ENCODE results near the gene FTH1. TPM values are rescaled to one million over a fixed set of nuclear protein-coding genes. Genes with fewer than 3 reads are reported as not detected.

FTH1 gene
- total and polyA plus RNA-seq, 4 donors, result 592 to 4,630 (median 2,175) TPM

DNA sequence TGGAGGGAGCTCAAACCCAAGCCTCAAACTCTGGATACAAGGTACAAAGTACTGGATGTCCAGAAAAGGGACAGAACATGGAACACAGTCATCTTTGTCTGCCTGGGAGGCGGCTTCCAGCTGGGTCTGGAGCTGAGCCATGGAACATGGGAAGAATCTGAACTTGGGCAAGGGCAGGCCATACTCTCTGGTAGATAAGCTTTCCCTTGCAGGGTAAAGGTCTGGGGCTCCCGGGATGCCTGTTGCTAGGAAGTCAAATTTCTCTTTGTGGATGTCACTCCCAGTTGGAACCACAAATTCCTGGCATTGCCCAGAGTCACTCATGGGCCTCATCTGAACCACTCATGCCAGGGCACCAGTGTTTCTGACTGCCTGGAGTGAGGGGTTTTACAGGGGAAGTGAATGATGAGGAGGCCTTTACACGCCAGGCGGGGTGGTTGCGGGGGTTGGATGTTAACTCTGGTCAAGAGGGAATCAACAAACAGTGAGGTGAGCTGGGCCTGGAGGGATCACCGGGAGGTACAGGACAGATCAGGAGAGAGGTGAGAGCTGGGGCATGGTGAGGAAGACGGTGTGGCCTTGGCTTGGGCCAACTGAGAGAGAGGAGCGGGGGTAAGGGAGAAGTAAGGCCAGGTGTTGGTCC, 5.7 kb downstream of the FTH1 start (continued):
- TF ChIP-seq, protein P1, sequence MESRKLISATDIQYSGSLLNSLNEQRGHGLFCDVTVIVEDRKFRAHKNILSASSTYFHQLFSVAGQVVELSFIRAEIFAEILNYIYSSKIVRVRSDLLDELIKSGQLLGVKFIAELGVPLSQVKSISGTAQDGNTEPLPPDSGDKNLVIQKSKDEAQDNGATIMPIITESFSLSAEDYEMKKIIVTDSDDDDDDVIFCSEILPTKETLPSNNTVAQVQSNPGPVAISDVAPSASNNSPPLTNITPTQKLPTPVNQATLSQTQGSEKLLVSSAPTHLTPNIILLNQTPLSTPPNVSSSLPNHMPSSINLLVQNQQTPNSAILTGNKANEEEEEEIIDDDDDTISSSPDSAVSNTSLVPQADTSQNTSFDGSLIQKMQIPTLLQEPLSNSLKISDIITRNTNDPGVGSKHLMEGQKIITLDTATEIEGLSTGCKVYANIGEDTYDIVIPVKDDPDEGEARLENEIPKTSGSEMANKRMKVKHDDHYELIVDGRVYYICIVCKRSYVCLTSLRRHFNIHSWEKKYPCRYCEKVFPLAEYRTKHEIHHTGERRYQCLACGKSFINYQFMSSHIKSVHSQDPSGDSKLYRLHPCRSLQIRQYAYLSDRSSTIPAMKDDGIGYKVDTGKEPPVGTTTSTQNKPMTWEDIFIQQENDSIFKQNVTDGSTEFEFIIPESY (IDR thresholded peaks at IDR 0.05), result no peak
- TF ChIP-seq, protein P2, sequence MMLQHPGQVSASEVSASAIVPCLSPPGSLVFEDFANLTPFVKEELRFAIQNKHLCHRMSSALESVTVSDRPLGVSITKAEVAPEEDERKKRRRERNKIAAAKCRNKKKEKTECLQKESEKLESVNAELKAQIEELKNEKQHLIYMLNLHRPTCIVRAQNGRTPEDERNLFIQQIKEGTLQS (IDR thresholded peaks at IDR 0.05), result no peak
- TF ChIP-seq SP1 (IDR thresholded peaks at IDR 0.05) (peak; percentile 76), RXRA (IDR thresholded peaks at IDR 0.05) (peak; percentile 41 to 78), JUND (IDR thresholded peaks at IDR 0.05) (no peak)

DNA sequence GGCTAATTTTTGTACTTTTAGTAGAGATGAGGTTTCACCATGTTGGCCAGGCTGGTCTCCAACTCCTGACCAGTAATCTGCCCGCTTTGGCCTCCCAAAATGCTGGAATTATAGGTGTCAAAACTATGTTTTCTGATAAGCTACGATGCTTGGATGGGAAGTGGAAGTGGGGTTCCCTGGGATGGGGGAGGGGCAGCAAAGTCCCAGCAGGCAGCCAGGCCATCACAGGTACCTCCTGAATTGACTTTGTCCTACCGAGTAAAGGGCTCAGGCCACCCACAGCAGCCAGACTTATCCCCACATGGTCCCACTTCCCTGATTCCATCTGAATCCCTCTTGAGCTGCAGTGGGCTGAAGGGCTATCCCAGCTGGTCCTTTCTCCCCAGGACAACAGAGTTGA, 6.9 kb downstream of the FTH1 start:
- no peaks in the 10 kb centered on the region for H3K9me3 ChIP-seq (ENCODE audit: control insufficient read depth in 4 of 4, low read length in 3 of 4)
- no peak overlapping the region for H3K27ac ChIP-seq (ENCODE audit: low read depth in 1 of 2, low read length in 2 of 2)
- no peak overlapping the region for H3K9ac ChIP-seq (ENCODE audit: low read depth in 1 of 2, low read length in 2 of 2)
- no peaks in the 10 kb centered on the region for H3K27me3 ChIP-seq (ENCODE audit: control insufficient read depth in 4 of 4, insufficient read depth in 4 of 4, low read length in 3 of 4)
- peaks cover 0 to 14% (median 13%) of the 10 kb centered on the region in 4 donors for H3K36me3 ChIP-seq (ENCODE audit: control insufficient read depth in 4 of 4, insufficient read depth in 3 of 4, low read depth in 1 of 4, low read length in 3 of 4)
- WGBS, result 88% methylated on average over 3 of the region's 3 CpGs
- no peak overlapping the region for H3K4me3 ChIP-seq (ENCODE audit: low read depth in 1 of 3, low read length in 3 of 3)
- no peak for TF ChIP-seq NR2F2 (IDR thresholded peaks at IDR 0.05)
- no peak for TF ChIP-seq EGR1 (IDR thresholded peaks at IDR 0.05; ENCODE audit: low read depth in 2 of 2)
- TF ChIP-seq, protein P3, sequence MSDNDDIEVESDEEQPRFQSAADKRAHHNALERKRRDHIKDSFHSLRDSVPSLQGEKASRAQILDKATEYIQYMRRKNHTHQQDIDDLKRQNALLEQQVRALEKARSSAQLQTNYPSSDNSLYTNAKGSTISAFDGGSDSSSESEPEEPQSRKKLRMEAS (IDR thresholded peaks at IDR 0.05), result no peak
- TF ChIP-seq, protein P2 (IDR thresholded peaks at IDR 0.05), result no peak
- no peak for TF ChIP-seq RAD21 (IDR thresholded peaks at IDR 0.05)
- no peak for TF ChIP-seq GABPA (IDR thresholded peaks at IDR 0.05 in 1 of 2, conservative IDR thresholded peaks at IDR 0.05 in 1 of 2)
- no peak for TF ChIP-seq YY1 (IDR thresholded peaks at IDR 0.05)
- no peak for TF ChIP-seq FOXA1 (IDR thresholded peaks at IDR 0.05)
- no peak for TF ChIP-seq HNF4G (IDR thresholded peaks at IDR 0.05)
- no peak for TF ChIP-seq HNF4A (conservative IDR thresholded peaks at IDR 0.05)
- no peak for TF ChIP-seq SP1 (IDR thresholded peaks at IDR 0.05)
- no peak for TF ChIP-seq FOXA2 (IDR thresholded peaks at IDR 0.05)
- TF ChIP-seq, protein P1 (IDR thresholded peaks at IDR 0.05), result no peak
- TF ChIP-seq, protein P4, sequence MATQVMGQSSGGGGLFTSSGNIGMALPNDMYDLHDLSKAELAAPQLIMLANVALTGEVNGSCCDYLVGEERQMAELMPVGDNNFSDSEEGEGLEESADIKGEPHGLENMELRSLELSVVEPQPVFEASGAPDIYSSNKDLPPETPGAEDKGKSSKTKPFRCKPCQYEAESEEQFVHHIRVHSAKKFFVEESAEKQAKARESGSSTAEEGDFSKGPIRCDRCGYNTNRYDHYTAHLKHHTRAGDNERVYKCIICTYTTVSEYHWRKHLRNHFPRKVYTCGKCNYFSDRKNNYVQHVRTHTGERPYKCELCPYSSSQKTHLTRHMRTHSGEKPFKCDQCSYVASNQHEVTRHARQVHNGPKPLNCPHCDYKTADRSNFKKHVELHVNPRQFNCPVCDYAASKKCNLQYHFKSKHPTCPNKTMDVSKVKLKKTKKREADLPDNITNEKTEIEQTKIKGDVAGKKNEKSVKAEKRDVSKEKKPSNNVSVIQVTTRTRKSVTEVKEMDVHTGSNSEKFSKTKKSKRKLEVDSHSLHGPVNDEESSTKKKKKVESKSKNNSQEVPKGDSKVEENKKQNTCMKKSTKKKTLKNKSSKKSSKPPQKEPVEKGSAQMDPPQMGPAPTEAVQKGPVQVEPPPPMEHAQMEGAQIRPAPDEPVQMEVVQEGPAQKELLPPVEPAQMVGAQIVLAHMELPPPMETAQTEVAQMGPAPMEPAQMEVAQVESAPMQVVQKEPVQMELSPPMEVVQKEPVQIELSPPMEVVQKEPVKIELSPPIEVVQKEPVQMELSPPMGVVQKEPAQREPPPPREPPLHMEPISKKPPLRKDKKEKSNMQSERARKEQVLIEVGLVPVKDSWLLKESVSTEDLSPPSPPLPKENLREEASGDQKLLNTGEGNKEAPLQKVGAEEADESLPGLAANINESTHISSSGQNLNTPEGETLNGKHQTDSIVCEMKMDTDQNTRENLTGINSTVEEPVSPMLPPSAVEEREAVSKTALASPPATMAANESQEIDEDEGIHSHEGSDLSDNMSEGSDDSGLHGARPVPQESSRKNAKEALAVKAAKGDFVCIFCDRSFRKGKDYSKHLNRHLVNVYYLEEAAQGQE (IDR thresholded peaks at IDR 0.05), result no peak
- peaks cover 4 to 25% (median 17%) of the 10 kb centered on the region in 4 donors for H3K4me1 ChIP-seq (ENCODE audit: control insufficient read depth in 4 of 4, insufficient read depth in 4 of 4, low read length in 3 of 4)
- peak; percentile 32 for DNase-seq (ENCODE audit: low spot score)
